ENCODE data around the gene CD8B.

The CD8B gene

GRCh38 chr2:86833315-86833714 is 28.4 kb downstream of the CD8B start:
- no peak for DNase-seq

- DNase-seq = no peak
These were observed 29.2 kb downstream of the CD8B start for GRCh38 chr2:86832334-86833096.

- no peak for DNase-seq
These were observed 30.1 kb downstream of the CD8B start for GRCh38 chr2:86831537-86831936.

- no peak for DNase-seq
These were observed 34.7 kb downstream of the CD8B start for GRCh38 chr2:86826951-86827350.

- no peak for DNase-seq
These were observed 35.8 kb downstream of the CD8B start for GRCh38 chr2:86825693-86826381.

GRCh38 chr2:86825036-86825692 is 36.5 kb downstream of the CD8B start:
- no peak for DNase-seq

- DNase-seq = no peak
These were observed 38.9 kb downstream of the CD8B start for GRCh38 chr2:86822668-86823345.

- no peak for DNase-seq
These were observed 39.8 kb downstream of the CD8B start for GRCh38 chr2:86821842-86822241.

GRCh38 chr2:86821306-86821705 is 40.4 kb downstream of the CD8B start:
- DNase-seq = no peak

GRCh38 chr2:86818957-86819356 is 42.7 kb downstream of the CD8B start:
- DNase-seq = no peak

GRCh38 chr2:86818114-86818801 is 43.4 kb downstream of the CD8B start:
- no peak for DNase-seq

GRCh38 chr2:86815611-86816010 is 46.1 kb downstream of the CD8B start:
- DNase-seq = no peak

- no peak for DNase-seq
These were observed 52.1 kb downstream of the CD8B start for GRCh38 chr2:86809481-86810121.

- DNase-seq = peak; percentile 90
These were observed 53.1 kb downstream of the CD8B start for GRCh38 chr2:86808315-86809161.

GRCh38 chr2:86807468-86808275 is 54.0 kb downstream of the CD8B start:
- no peak for DNase-seq

- DNase-seq = no peak
These were observed 54.6 kb downstream of the CD8B start for GRCh38 chr2:86807133-86807467.

GRCh38 chr2:86806059-86806857 is 55.4 kb downstream of the CD8B start:
- no peak for DNase-seq

GRCh38 chr2:86800856-86801567 is 60.7 kb downstream of the CD8B start:
- DNase-seq = no peak

GRCh38 chr2:86794861-86795260 is 66.8 kb downstream of the CD8B start:
- no peak for DNase-seq
